HT-29 (cell line): Measurements from ENCODE around the gene XAGE1A. TPM values are rescaled to one million over a fixed set of nuclear protein-coding genes. Genes with fewer than 3 reads are reported as not detected.
"Not testable (repeated sequence)": the region's sequence is repeated elsewhere in the genome, so short reads cannot be mapped to it uniquely, and the experiment has no call there.

Experiments
- DNase-seq: peaks from one replicate; pipeline ENCODE4 v3.0.0-alpha.2; 2015; ENCODE audit warnings: low spot score
- small RNA-seq: library from RNA; depleted of rRNA; stranded (forward); fragments of <200 nt; gene quantifications from one replicate; pipeline ENCODE3, GENCODE V24; 2014
- total RNA-seq: library from RNA; depleted of rRNA; stranded (reverse); fragments of >200 nt; shearing (Covaris generic); gene quantifications from 2 replicates; pipeline ENCODE4 v1.2.3, GENCODE V29; 2014; rRNA removed

XAGE1A gene, protein sequence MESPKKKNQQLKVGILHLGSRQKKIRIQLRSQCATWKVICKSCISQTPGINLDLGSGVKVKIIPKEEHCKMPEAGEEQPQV
- not detected in 2 replicates for total RNA-seq

DNA sequence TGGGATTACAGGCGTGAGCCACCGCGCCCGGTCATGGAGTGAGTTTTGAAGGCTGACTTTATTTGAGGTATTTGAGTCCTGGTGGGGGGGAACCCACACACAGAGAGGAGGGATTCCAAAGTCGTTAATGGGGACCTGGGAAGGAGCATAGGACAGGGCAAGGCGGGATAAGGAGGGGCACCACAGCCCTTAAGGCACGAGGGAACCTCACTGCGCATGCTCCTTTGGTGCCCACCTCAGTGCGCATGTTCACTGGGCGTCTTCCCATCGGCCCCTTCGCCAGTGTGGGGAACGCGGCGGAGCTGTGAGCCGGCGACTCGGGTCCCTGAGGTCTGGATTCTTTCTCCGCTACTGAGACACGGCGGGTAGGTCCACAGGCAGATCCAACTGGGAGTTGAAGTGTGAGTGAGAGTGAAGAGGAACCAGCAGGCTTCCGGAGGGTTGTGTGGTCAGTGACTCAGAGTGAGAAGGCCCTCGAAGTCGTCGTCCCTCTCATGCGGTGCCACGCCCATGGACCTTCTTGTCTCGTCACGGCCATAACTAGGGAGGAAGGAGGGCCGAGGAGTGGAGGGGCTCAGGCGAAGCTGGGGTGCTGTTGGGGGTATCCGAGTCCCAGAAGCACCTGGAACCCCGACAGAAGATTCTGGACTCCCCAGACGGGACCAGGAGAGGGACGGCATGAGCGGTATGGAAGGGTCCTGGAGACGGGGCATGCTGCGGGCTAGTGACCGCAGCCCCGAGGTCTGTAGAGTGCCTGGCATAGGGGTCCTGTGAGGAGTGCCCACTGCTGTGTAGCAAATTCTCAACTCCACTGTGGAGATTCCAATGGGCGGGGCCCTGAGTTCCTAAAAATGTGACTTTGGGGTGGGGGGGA lies at the start of gene XAGE1A:
Gene XAGE1A (plus strand): TSS at position 264 of the 874 bp plus-strand sequence. CDS start 1,554 bp downstream, outside the sequence.
- DNase-seq: not testable (repeated sequence)

DNA sequence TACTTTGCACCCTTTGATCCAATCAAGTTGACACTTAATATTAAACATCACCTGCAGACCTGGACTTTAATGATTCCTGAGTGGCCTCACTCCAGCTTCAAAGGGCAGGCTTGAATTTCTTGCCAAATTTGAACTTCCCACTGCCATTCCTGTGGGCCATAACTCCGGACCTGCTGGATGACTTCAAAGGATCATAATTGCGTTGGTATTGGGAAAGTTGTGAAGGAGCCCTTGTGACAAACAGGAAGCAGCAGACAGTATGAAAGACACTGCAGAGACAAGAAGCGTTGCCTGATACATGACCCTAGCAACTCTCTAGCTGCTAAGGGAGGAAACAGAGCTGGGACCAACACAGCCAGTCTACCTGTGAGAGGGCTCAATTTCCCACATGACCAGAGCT lies 43.6 kb upstream of the XAGE1A start:
- not testable (repeated sequence) for DNase-seq

GRCh38 chrX:52471301-52471700 lies 24.3 kb upstream of the XAGE1A start:
- not testable (repeated sequence) for DNase-seq

DNA sequence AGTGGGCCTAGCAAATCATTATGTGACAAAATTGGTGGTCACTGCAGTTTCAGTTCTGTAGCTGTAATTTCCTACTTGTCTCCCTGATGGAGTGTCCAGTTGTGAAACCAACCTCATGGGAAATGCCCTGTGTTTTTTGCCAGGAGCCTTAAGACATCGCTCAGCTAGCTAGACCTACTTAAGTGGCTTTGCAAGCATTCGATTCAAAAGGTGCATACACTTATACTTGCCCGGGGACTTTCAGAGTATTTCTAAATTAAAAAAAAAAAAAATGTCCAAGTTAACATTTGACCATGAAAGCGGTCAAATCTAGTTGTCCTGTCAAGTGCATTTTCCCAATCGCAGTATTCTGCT lies 788 bp downstream of the XAGE1A start:
- DNase-seq: not testable (repeated sequence)

GRCh38 chrX:52501362-52501761 lies 5.8 kb downstream of the XAGE1A start:
- DNase-seq: not testable (repeated sequence)

DNA sequence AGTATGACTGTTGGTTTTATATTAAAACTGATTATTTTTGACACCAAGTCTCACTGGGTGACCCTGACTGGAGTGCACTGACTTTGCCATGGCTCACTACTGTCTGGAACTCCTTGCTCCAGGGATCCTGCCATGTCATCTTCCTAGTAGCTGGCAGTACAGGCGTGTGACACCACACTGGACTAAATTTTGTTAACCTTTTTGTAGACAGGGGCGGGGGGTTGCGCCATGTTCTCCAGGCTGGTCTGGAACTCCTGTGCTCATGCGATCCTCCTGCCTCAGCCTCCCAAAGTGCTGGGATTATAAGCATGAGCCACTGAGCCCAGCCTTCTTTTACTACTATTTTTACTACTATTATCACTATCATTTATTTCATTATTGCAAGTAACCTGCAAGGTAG lies 8.9 kb downstream of the XAGE1A start:
- no peak for DNase-seq

DNA sequence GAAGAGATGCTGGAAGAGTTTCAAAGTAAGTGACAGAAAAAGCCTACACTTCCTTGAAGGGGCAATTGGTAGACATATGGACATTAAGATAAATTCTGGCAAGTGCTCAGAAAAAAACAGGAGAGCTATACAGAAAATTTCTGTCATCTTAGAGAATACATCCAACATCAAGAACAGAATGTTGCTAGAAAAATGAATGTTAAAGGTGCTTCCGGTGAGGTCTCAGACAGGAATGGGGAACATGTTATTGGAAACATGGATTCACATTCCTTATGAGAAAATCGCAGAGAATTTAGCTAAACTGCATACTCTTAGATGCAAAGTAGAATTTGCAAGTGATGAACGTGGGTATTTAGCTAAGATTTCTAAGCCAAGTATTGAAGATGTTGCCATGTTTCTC lies 11.7 kb downstream of the XAGE1A start:
- no peak for DNase-seq

- no peak for DNase-seq
These were observed 14.3 kb downstream of the XAGE1A start for GRCh38 chrX:52509916-52510315.

- DNase-seq: not testable (repeated sequence)
These were observed 15.5 kb downstream of the XAGE1A start for GRCh38 chrX:52511126-52511525.

DNA sequence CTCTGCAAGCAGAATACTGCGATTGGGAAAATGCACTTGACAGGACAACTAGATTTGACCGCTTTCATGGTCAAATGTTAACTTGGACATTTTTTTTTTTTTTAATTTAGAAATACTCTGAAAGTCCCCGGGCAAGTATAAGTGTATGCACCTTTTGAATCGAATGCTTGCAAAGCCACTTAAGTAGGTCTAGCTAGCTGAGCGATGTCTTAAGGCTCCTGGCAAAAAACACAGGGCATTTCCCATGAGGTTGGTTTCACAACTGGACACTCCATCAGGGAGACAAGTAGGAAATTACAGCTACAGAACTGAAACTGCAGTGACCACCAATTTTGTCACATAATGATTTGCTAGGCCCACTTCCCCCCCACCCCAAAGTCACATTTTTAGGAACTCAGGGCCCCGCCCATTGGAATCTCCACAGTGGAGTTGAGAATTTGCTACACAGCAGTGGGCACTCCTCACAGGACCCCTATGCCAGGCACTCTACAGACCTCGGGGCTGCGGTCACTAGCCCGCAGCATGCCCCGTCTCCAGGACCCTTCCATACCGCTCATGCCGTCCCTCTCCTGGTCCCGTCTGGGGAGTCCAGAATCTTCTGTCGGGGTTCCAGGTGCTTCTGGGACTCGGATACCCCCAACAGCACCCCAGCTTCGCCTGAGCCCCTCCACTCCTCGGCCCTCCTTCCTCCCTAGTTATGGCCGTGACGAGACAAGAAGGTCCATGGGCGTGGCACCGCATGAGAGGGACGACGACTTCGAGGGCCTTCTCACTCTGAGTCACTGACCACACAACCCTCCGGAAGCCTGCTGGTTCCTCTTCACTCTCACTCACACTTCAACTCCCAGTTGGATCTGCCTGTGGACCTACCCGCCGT lies 20.7 kb downstream of the XAGE1A start:
- DNase-seq: not testable (repeated sequence)

DNA sequence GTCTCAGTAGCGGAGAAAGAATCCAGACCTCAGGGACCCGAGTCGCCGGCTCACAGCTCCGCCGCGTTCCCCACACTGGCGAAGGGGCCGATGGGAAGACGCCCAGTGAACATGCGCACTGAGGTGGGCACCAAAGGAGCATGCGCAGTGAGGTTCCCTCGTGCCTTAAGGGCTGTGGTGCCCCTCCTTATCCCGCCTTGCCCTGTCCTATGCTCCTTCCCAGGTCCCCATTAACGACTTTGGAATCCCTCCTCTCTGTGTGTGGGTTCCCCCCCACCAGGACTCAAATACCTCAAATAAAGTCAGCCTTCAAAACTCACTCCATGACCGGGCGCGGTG lies 21.3 kb downstream of the XAGE1A start, which contains the start of gene XAGE1B:
Gene XAGE1B (minus strand): TSS at position 77 of the 339 bp plus-strand sequence. CDS start 1,536 bp downstream, outside the sequence.
- not testable (repeated sequence) for DNase-seq

- DNase-seq: not testable (repeated sequence)
These were observed 45.4 kb downstream of the XAGE1A start for GRCh38 chrX:52541051-52541450.

DNA sequence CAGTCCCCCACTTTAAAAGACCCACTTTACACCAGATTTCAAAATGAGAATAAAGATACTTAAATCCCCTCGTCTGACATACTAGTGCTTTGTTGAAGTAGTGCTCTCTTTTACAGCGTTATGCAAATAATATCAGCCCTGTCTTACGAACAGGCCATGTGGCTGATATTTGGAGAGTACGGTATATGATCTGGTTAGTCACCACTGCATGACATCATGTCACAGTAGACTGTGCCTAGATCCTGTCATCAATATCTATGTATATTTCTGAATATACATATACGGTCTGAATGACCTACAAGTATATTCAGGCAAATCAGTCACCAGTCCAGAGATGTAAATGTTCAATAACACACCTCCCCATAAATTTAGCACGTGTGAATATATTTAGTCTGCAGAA lies 46.7 kb downstream of the XAGE1A start:
- DNase-seq: no peak

DNA sequence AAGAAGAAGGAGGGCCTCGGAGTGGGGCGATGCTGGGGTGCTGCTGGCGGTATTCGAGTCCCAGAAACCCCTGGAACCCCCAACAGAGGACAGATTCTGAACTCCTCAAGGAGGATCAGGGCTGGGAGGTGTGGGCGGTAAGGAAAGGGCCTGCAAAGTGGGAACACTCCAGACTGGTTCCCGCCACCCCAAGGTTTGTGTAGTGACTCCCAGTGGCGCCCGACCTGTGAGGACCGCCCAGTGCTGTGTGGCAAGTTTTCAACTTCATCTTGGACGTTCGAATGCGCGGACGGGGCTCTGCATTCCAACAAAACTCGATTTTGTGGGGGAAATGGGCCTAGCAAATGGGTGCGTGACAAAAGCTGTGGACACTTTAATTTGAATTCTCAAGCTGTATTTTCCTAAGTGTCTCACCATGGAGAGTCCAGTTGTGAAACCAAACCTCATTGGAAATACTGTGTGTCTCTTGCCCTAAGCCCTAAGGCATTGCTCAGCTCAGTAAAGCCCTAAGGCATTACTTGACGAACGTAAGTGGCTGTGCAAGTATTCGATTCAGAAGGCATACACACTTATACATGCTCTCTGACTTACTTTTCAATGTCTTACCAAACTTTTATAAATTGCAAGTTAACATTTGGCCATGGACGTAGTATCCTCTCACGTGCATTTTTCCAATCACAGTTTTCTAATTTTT lies 48.7 kb downstream of the XAGE1A start:
- DNase-seq: no peak

- not testable (repeated sequence) for DNase-seq
These were observed 53.2 kb downstream of the XAGE1A start for GRCh38 chrX:52548769-52549168.

Small RNA genes within 50 kb of the gene (small RNA-seq; reads per million reads assigned to genes)
- gene BX510359.8: not detected
- gene RBM22P7: not detected

Other genes with a start within 250 kb of the XAGE1A start
- gene XAGE2, start 126.8 kb upstream of the XAGE1A start, total RNA-seq: not detected in 2 replicates
- gene XAGE1B, start 21.3 kb downstream of the XAGE1A start, total RNA-seq: not detected in 2 replicates
- gene SSX7, start 159.1 kb downstream of the XAGE1A start, total RNA-seq: not detected in 2 replicates
- not detected in 2 replicates for gene SSX2, start 211.4 kb downstream of the XAGE1A start, total RNA-seq